H1 (cell line): ENCODE results near the gene RBP3. TPM values are rescaled to one million over a fixed set of nuclear protein-coding genes. Genes with fewer than 3 reads are reported as not detected.

Experiments used
- CTCF ChIA-PET: fragments of 300-600 bp; sonication (Branson Sonifier 250); formaldehyde crosslinking; loops from one replicate; lab custom pipeline; 2021; ENCODE audit not compliant: partially characterized antibody; lab: Charles Lee
- POLR2A ChIA-PET: fragments of 300-600 bp; sonication (Branson Sonifier 250); formaldehyde crosslinking; loops from one replicate; lab custom pipeline; 2021; ENCODE audit warnings: inconsistent platforms; ENCODE audit not compliant: partially characterized antibody; lab: Charles Lee
- DNase-seq, 2 experiments: peaks; one replicate each; pipeline versions ENCODE4 v3.0.0 to v3.0.0-alpha.2; 2010 to 2022; ENCODE audit warnings: low spot score in 2 of 2, low read depth in 1 of 2, mixed read lengths in 1 of 2
- FAIRE-seq: peaks from 2 replicates; lab custom pipeline; 2011; peaks lifted over from hg19 to GRCh38; lab: Jason Lieb, UNC
- H2AFZ ChIP-seq: 2 replicates; pipeline ENCODE4 v1.8.1; 2012; ENCODE audit warnings: low read length, inconsistent platforms
- H2AK5ac ChIP-seq: 2 replicates; pipeline ENCODE4 v1.6.1; 2013; ENCODE audit warnings: low read depth, low read length
- H2BK120ac ChIP-seq: replicated peaks from 2 replicates; pipeline ENCODE3; 2013; ENCODE audit warnings: low read depth, low read length, inconsistent platforms
- H2BK12ac ChIP-seq: 2 replicates; pipeline ENCODE4 v1.6.1; 2013; ENCODE audit warnings: low read depth, low read length
- H2BK15ac ChIP-seq: 2 replicates; pipeline ENCODE4 v1.6.1; 2013; ENCODE audit warnings: low read length
- H2BK20ac ChIP-seq: 2 replicates; pipeline ENCODE4 v1.6.1; 2013; ENCODE audit warnings: low read length
- H2BK5ac ChIP-seq: 2 replicates; pipeline ENCODE4 v1.6.1; 2013; ENCODE audit warnings: low read depth, low read length
- H3K14ac ChIP-seq: 2 replicates; pipeline ENCODE4 v1.6.1; 2013; ENCODE audit warnings: inconsistent platforms; ENCODE audit not compliant: insufficient read length
- H3K18ac ChIP-seq: 2 replicates; pipeline ENCODE4 v1.6.1; 2013; ENCODE audit warnings: low read length; ENCODE audit errors: extremely low read depth
- H3K23ac ChIP-seq: 2 replicates; pipeline ENCODE4 v1.6.1; 2013; ENCODE audit warnings: inconsistent platforms; ENCODE audit not compliant: insufficient read length
- H3K23me2 ChIP-seq: 2 replicates; pipeline ENCODE4 v1.6.1; 2013; ENCODE audit warnings: low read depth, low read length
- H3K27ac ChIP-seq: 2 replicates; pipeline ENCODE4 v1.6.1; 2011; ENCODE audit warnings: low read depth, low read length, inconsistent platforms
- H3K27me3 ChIP-seq, 4 experiments: replicated peaks in 1 of 4; 1 replicate in 1 of 4; 2 replicates in 3 of 4; pipeline versions ENCODE4 v1.6.1 to v1.8.1; 2011 to 2013; ENCODE audit warnings: low read length in 3 of 4, mild to moderate bottlenecking in 3 of 4, inconsistent platforms in 2 of 4, mixed read lengths in 2 of 4, moderate library complexity in 1 of 4; ENCODE audit not compliant: control insufficient read depth in 3 of 4, insufficient read depth in 3 of 4; ENCODE audit errors: extremely low read depth in 1 of 4
- H3K36me3 ChIP-seq, 4 experiments: 2 replicates each; pipeline versions ENCODE4 v1.6.1 to v1.8.1; 2011 to 2013; ENCODE audit warnings: mild to moderate bottlenecking in 4 of 4, low read length in 3 of 4, moderate library complexity in 2 of 4, control low read depth in 1 of 4, inconsistent platforms in 1 of 4; ENCODE audit not compliant: insufficient read depth in 4 of 4, control insufficient read depth in 2 of 4
- H3K4ac ChIP-seq: replicated peaks from 2 replicates; pipeline ENCODE3; 2013; ENCODE audit warnings: low read length, low read depth, mixed read lengths, inconsistent platforms; ENCODE audit not compliant: insufficient read length
- H3K4me1 ChIP-seq, 4 experiments: replicated peaks in 1 of 4; 1 replicate in 1 of 4; 2 replicates in 3 of 4; pipeline versions ENCODE4 v1.6.1 to v1.8.1; 2011 to 2013; ENCODE audit warnings: low read length in 3 of 4, inconsistent platforms in 2 of 4, mixed read lengths in 1 of 4; ENCODE audit not compliant: insufficient read depth in 4 of 4, control insufficient read depth in 3 of 4
- H3K4me2 ChIP-seq, 2 experiments: 2 replicates each; pipeline versions ENCODE4 v1.6.1 to v1.8.1; 2011 to 2013; ENCODE audit warnings: low read depth in 2 of 2, low read length in 2 of 2, control low read depth in 1 of 2, inconsistent platforms in 1 of 2, mild to moderate bottlenecking in 1 of 2; ENCODE audit not compliant: insufficient read depth in 1 of 2
- H3K4me3 ChIP-seq, 4 experiments: fragments of 200-600, 300-600 bp in 1 of 4; sonication (generic), shearing (Covaris generic), sonication (Bioruptor Twin) in 1 of 4; 2 replicates each; pipeline versions ENCODE4 v1.5.1 to v1.8.1; 2011 to 2016; ENCODE audit warnings: low read length in 4 of 4, low read depth in 3 of 4, control low read depth in 2 of 4, inconsistent platforms in 2 of 4, mild to moderate bottlenecking in 2 of 4, mixed read lengths in 1 of 4, moderate library complexity in 1 of 4; ENCODE audit not compliant: insufficient read depth in 2 of 4; ENCODE audit errors: extremely low read depth in 1 of 4
- H3K56ac ChIP-seq: replicated peaks from 2 replicates; pipeline ENCODE3; 2013; ENCODE audit warnings: low read depth, mild to moderate bottlenecking, mixed read lengths, low read length, inconsistent platforms; ENCODE audit not compliant: insufficient read length
- H3K79me1 ChIP-seq: 2 replicates; pipeline ENCODE4 v1.6.1; 2013; ENCODE audit warnings: low read depth, low read length, control low read depth
- H3K79me2 ChIP-seq, 2 experiments: 2 replicates each; pipeline versions ENCODE4 v1.6.1 to v1.8.1; 2012 to 2013; ENCODE audit warnings: low read length in 2 of 2, mild to moderate bottlenecking in 2 of 2, inconsistent platforms in 1 of 2; ENCODE audit not compliant: insufficient read depth in 2 of 2, control insufficient read depth in 1 of 2
- H3K9ac ChIP-seq, 4 experiments: replicated peaks in 1 of 4; 1 replicate in 1 of 4; 2 replicates in 3 of 4; pipeline versions ENCODE4 v1.6.1 to v1.8.1; 2011 to 2013; ENCODE audit warnings: low read depth in 3 of 4, low read length in 3 of 4, control low read depth in 2 of 4, mild to moderate bottlenecking in 2 of 4, moderate library complexity in 2 of 4, inconsistent platforms in 1 of 4; ENCODE audit errors: extremely low read depth in 1 of 4
- H3K9me3 ChIP-seq, 2 experiments: 2 replicates each; pipeline versions ENCODE4 v1.6.1 to v1.8.1; 2012 to 2013; ENCODE audit warnings: mild to moderate bottlenecking in 2 of 2, moderate library complexity in 2 of 2, control low read depth in 1 of 2, inconsistent platforms in 1 of 2, low read depth in 1 of 2, low read length in 1 of 2, mixed read lengths in 1 of 2; ENCODE audit not compliant: insufficient read depth in 2 of 2
- H4K20me1 ChIP-seq, 2 experiments: replicated peaks in 1 of 2; 2 replicates each; pipeline versions ENCODE3 to v1.8.1; 2011 to 2013; ENCODE audit warnings: inconsistent platforms in 2 of 2, low read length in 2 of 2, mild to moderate bottlenecking in 1 of 2; ENCODE audit not compliant: insufficient read depth in 2 of 2, control insufficient read depth in 1 of 2
- H4K5ac ChIP-seq: 2 replicates; pipeline ENCODE4 v1.6.1; 2013; ENCODE audit warnings: low read length, low read depth, mixed read lengths, inconsistent platforms; ENCODE audit not compliant: insufficient read length
- H4K8ac ChIP-seq: 2 replicates; pipeline ENCODE4 v1.8.0; 2013; ENCODE audit warnings: mild to moderate bottlenecking, moderate library complexity, low read length, inconsistent platforms; ENCODE audit not compliant: insufficient read depth; ENCODE audit errors: extremely low read depth
- H4K91ac ChIP-seq: replicated peaks from 2 replicates; pipeline ENCODE3; 2013; ENCODE audit warnings: low read length, mixed read lengths, inconsistent platforms; ENCODE audit not compliant: insufficient read length
- CBX5 ChIP-seq: fragments of 300-800, 300-1000 bp; sonication (generic); IDR thresholded peaks from 2 replicates; pipeline ENCODE4 v1.7.1; 2016; ENCODE audit warnings: antibody characterized with exemption, low read length, low read depth
- CTBP2 ChIP-seq: IDR thresholded peaks from 2 replicates; pipeline ENCODE4 v1.7.0; 2011; ENCODE audit warnings: borderline replicate concordance, mild to moderate bottlenecking, moderate library complexity, mixed read lengths, low read length; ENCODE audit not compliant: insufficient read depth, insufficient read length
- KDM5A ChIP-seq: fragments of 200-600 bp; IDR thresholded peaks from 2 replicates; pipeline ENCODE4 v1.7.1; 2012; ENCODE audit warnings: mild to moderate bottlenecking, low read length, inconsistent platforms, mixed read lengths
- POLR2AphosphoS5 ChIP-seq: IDR thresholded peaks from 2 replicates; pipeline ENCODE4 v1.6.1; 2011; ENCODE audit warnings: low read depth, low read length
- SP2 ChIP-seq: IDR thresholded peaks from 2 replicates; pipeline ENCODE4 v1.6.1; 2012; ENCODE audit warnings: mild to moderate bottlenecking, low read length, inconsistent platforms
- WGBS, 2 experiments: shearing (Covaris generic) in 1 of 2; methylation state at CpG; one replicate each; pipeline versions ENCODE4 v1.1.6 to v1.1.7; 2013 to 2015; ENCODE audit warnings: low lambda C conversion rate in 2 of 2, mixed read lengths in 2 of 2, inconsistent platforms in 1 of 2, low coverage in 1 of 2, missing lambda C conversion rate in 1 of 2; ENCODE audit not compliant: insufficient replicate concordance in 2 of 2, insufficient coverage in 1 of 2, insufficient read length in 1 of 2; ENCODE audit errors: extremely low coverage in 1 of 2, missing lambda C conversion rate in 1 of 2; 5-methylcytosine and 5-hydroxymethylcytosine counted together
- polyA plus RNA-seq, 7 experiments: library from polyadenylated mRNA; depleted of rRNA in 3 of 7; stranded (reverse) in 5 of 7; unstranded in 2 of 7; fragments of >200 nt in 5 of 7; fragments of 200-250 nt in 2 of 7; gene quantifications; 1 replicate in 5 of 7; 2 replicates in 1 of 7; 4 replicates in 1 of 7; pipeline versions ENCODE4 v1.2.1 to v1.2.3, GENCODE V29; 2011 to 2013; ENCODE audit warnings: missing spikeins in 2 of 7, mixed read lengths in 2 of 7
- total RNA-seq: library from RNA; stranded (reverse); fragmentation: NEBNext Ultra II Directional; extraction: Animal tissue kit (Norgen Biotek cat#: 25700); gene quantifications from 2 replicates; pipeline ENCODE4 v1.2.1, GENCODE V29; 2021
- TF ChIP-seq, protein P1 (sequence below): IDR thresholded peaks from 2 replicates; pipeline ENCODE4 v1.6.1; 2012; ENCODE audit warnings: inconsistent platforms

RBP3 gene
- total and polyA plus RNA-seq, 2 of the 8 experiments (the other 6 are each of a cell fraction or from before 2014, with no cell fraction given): not detected

DNA sequence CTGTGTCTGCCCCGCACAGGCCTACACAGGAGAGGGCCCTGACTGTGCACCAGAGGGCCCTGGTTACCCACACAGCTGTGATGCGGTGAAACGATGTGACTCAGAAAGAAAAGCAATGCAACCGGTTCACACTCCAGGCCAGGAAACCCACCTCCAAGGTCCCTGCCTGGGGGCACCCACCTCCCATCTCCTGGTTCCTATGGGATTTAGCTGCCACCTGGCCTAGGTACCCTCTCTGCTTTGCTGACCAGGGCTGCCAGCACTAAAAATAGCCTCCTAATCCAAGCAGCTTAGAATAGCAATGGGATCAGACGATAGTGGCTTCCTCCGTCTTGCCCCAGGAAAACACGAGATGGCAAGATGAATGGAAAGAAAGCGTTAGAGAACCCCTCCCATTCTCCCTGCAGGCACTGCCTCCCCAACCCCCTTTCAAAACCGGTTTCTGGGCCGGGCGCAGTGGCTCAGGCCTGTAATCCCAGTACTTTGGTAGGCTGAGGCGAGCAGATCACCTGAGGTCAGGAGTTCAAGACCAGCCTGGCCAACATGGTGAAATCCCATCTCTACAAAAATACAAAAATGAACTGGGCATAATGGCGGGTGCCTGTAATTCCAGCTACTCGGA lies 12.4 kb downstream of the RBP3 start:
- H3K27me3 ChIP-seq: no peaks in the 10 kb centered on the region
- no peak overlapping the region for H3K27ac ChIP-seq
- no peak for FAIRE-seq

More for the DNA sequence above, 12.4 kb downstream of the RBP3 start:
- no peaks in the 10 kb centered on the region for H4K20me1 ChIP-seq
- no peak overlapping the region for H2BK120ac ChIP-seq
- H3K4me1 ChIP-seq: peaks cover 2 to 7% (median 3%) of the 10 kb centered on the region in 4 experiments; a peak in 3 of 7 replicates
- H3K9me3 ChIP-seq: no peaks in the 10 kb centered on the region
- TF ChIP-seq CBX5 (no peak), POLR2AphosphoS5 (no peak), KDM5A (no peak), CTBP2 (no peak), SP2 (no peak)
- TF ChIP-seq, protein P1, sequence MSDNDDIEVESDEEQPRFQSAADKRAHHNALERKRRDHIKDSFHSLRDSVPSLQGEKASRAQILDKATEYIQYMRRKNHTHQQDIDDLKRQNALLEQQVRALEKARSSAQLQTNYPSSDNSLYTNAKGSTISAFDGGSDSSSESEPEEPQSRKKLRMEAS: no peak
- no peak overlapping the region for H2BK12ac ChIP-seq
- no peak overlapping the region; the same call in 1 of the 2 replicates for H2BK5ac ChIP-seq
- H3K14ac ChIP-seq: no peak overlapping the region
- DNase-seq: no peak
- H3K9ac ChIP-seq: no peak overlapping the region
- H3K56ac ChIP-seq: no peak overlapping the region
- H2BK15ac ChIP-seq: no peak overlapping the region
- H3K36me3 ChIP-seq: no peaks in the 10 kb centered on the region
- H4K91ac ChIP-seq: no peak overlapping the region
- H3K79me2 ChIP-seq: no peaks in the 10 kb centered on the region
- CTCF ChIA-PET: interaction anchor here (0.9 to 8.9 kb wide), 14 partner anchors 10 to 347 kb away, joined by 3 to 132 read pairs (median 4); partner anchors contain the start of gene RBP3
- no peak overlapping the region for H3K23ac ChIP-seq
- H2BK20ac ChIP-seq: no peak overlapping the region
- no peak overlapping the region for H3K18ac ChIP-seq
- 85% methylated on average over 14 of the region's 14 CpGs; no CpG with 5 or more reads in 1 of the 2 experiments for WGBS, 2 experiments
- no peaks in the 10 kb centered on the region for H3K79me1 ChIP-seq
- H3K4me2 ChIP-seq: no peak overlapping the region
- POLR2A ChIA-PET: interaction anchor here (1.4 kb wide), 1 partner anchor 14 kb away, joined by 4 read pairs; no protein-coding TSS in a partner anchor
- no peaks in the 10 kb centered on the region for H3K23me2 ChIP-seq
- H4K8ac ChIP-seq: 0 out of 2 replicates have a peak overlapping the region, but pooled peaks have one; percentile 9
- H3K4me3 ChIP-seq: no peak overlapping the region
- no peak overlapping the region for H3K4ac ChIP-seq
- no peak overlapping the region for H4K5ac ChIP-seq
- H2AFZ ChIP-seq: no peak overlapping the region
- H2AK5ac ChIP-seq: no peak overlapping the region
